GM19468 (cell line): Measurements from ENCODE around the gene FOLR1.
"Not testable (repeated sequence)": the region's sequence is repeated elsewhere in the genome, so short reads cannot be mapped to it uniquely, and the experiment has no call there.

Experiments
- ATAC-seq: cut with Tn5 transposase; IDR thresholded peaks from one replicate; pipeline ENCODE4 v1.9.1; 2021; ENCODE audit warnings: mild to moderate bottlenecking, moderate library complexity, moderate number of reproducible peaks; ENCODE audit not compliant: unreplicated experiment; ENCODE audit errors: extremely low read depth

The FOLR1 gene

DNA sequence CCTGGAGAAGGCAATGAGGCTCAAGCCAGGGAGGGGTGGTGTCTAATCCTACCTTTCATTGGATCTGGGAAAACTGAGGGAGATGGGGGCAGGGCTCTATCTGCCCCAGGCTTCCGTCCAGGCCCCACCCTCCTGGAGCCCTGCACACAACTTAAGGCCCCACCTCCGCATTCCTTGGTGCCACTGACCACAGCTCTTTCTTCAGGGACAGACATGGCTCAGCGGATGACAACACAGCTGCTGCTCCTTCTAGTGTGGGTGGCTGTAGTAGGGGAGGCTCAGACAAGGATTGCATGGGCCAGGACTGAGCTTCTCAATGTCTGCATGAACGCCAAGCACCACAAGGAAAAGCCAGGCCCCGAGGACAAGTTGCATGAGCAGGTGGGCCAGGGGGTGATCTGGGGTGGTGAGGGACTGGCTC is at the start of gene FOLR1:
Gene FOLR1, plus strand, starts transcription at position 180 of the 421 bp plus-strand sequence. Its CDS starts 34 bp downstream, at position 214.
- no peak for ATAC-seq

DNA sequence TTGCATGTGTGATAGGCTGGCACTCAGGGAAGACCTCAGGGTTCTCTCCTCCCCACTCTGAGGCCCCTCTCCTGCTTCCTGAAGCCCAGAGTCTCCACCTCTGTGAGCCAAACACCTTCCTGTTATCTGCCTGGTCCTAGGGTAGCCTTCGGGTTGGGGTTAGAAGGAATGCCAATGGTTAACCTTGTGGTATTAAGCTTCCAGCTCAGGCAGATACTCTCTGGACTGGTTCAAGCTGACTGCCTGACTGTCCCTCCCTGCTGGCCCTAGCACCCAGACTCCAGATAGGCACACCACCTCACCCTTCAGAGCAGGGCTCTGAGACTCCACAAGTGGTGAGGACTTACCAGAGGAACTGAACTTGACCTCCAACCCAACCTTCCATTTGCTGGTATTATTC is 49.4 kb upstream of the FOLR1 start:
- ATAC-seq = not testable (repeated sequence)

- ATAC-seq = no peak
Measured at GRCh38 chr11:72144807-72145565, 47.0 kb upstream of the FOLR1 start.

GRCh38 chr11:72146625-72147024 is 45.3 kb upstream of the FOLR1 start:
- no peak for ATAC-seq

DNA sequence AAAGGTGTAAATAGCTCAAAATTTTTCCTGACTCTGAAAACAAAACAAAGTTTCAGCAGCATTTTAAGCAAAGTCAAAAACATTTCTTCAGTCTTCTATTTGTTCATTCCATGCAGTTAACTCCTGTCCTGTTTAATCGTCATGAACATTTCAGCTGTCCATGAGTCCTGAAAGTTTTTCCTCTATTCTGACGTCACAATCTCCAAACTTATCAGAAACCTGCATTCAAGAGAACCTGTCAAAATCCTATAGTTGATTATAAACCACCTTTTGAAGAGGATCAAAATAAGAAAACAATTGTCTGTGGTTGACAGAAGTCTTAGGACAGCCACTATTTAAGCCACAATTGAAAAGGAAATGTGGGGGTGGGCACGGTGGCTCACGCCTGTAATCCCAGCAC is 41.1 kb upstream of the FOLR1 start:
- ATAC-seq = no peak

GRCh38 chr11:72153874-72154273 is 38.1 kb upstream of the FOLR1 start:
- not testable (repeated sequence) for ATAC-seq

- no peak for ATAC-seq
Measured at GRCh38 chr11:72154816-72155215, 37.1 kb upstream of the FOLR1 start.

DNA sequence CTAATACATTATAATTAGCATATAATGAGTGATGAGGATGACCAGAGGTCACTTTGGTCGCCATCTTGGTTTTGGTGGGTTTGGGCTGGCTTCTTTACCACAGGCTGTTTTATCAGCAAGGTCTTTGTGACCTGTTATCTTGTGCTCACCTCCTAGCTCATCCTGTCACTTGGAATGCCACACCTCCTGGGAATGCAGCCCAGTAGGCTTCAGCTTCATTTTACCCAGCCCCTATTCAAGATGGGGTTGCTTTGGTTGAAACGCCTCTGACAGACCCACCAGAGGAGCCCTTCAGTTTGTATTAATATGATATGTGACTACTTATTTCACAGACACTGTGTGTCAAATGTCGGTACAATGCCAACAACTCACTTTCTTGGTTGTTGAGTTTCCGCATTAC is 36.2 kb upstream of the FOLR1 start:
- no peak for ATAC-seq

DNA sequence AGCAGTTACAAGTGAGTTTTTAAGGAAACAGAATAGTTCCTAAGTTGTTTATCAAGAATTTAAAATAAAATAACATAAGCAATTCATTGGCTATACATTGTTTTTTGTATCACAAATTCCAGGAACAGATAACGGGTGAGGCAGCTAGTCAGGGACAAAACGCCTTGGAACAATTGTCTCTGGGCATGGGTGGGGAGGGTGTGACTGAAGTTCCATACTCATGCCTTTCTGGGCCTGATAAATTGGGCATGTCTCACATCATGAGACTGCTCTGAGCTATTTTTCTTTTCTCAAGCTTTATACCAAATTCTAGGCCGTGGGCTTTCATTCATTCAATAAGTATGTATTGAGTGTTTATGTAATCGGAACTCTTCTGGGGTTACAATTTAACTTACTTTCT is 34.8 kb upstream of the FOLR1 start:
- no peak for ATAC-seq

DNA sequence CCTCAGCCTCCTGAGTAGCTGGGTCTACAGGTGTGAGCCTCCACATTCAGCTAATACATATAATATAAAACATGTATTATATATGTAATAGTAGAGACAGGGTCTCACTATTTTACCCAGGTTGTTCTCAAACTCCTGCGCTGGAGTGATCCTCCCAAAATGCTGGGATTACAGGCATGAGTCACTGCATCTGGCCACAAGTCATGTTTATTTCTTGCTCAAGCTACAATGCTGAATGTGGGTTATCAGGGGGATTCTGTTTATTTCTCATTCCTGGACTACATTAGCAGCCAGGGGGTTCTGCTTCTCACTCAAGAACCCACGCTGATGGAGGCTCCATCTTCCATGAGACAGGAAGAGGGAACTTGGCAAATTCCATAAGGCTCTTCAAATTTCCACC is 31.6 kb upstream of the FOLR1 start:
- no peak for ATAC-seq

DNA sequence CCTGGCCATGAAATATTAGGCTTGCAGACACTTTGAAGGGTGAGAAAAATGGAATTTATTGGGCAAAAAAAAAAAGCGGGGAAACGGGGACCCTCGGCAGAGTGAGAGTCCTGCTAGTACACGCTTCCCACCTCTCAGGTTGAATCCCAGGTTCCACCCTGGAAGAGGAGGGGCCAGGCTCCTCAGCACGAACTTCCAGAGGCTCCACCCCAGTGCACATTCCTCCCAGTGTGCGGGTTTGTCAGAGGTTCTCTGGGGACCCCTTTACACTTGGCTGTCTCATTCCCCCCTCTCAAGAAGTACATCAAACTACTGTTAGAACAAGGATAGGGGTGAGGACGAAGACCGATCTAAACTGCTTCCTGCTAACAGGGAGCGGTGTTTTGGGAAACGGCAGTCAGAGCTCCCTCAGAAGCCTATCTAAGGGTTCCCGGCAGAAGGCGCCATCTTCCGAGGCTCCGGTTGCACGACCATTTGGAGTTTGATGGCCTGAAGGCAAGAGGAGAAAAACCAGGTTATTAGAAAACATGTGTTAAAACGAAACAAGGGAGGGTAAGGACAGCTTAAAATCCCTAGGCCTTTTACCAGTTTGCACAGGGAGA is 28.9 kb upstream of the FOLR1 start:
- ATAC-seq = no peak

DNA sequence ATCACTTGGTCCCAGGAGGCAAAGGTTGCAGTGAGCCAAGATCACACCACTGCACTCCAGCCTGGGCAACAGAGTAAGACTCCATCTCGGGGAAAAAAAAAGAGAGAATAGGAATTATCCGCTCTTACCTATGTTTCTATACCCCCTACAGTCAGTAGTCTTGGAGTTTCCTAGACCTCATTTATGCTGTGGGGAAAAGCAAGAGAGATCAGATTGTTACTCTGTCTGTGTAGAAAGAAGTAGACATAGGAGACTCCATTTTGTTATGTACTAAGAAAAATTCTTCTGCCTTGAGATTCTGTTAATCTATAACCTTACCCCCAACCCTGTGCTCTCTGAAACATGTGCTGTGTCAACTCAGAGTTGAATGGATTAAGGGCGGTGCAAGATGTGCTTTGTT is 27.8 kb upstream of the FOLR1 start:
- ATAC-seq = not testable (repeated sequence)

DNA sequence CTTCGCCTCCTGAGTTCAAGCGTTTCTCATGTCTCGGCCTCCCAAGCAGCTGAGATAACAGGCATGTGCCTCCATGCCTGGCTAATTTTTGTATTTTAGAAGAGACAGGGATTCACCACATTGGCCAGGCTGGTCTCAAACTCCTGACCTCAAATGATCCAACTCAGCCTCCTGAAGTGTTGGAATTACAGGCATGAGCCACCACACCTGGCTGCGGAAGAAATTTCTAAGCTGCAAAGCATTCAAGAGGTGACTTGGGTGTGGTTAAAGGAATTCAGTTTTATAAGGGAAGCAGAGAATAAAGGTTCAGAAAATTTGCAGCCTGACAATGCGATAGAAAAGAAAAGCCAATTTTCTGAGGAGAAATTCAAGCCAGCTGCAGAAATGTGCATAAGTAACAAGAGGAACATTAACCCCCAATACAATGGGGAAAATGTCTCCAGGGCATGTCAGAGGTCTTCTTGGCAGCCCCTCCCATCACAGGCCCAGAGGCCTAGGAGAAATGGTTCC is 22.8 kb upstream of the FOLR1 start:
- not testable (repeated sequence) for ATAC-seq

DNA sequence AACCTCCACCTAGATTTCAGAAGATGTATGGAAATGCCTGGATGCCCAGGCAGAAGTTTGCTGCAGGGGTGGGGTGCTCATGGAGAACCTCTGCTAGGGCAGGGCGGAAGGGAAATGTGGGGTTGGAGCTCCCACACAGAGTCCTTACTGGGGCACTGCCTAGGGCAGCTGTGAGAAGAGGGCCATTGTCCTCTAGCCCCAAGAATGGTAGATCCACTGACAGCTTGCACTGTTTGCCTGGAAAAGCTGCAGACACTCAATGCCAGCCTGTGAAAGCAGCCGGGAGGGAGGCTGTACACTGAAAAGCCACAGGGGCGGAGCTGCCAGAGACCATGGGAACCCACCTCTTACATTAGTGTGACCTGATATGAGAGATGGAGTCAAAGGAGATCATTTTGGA is 22.2 kb upstream of the FOLR1 start:
- ATAC-seq = not testable (repeated sequence)

DNA sequence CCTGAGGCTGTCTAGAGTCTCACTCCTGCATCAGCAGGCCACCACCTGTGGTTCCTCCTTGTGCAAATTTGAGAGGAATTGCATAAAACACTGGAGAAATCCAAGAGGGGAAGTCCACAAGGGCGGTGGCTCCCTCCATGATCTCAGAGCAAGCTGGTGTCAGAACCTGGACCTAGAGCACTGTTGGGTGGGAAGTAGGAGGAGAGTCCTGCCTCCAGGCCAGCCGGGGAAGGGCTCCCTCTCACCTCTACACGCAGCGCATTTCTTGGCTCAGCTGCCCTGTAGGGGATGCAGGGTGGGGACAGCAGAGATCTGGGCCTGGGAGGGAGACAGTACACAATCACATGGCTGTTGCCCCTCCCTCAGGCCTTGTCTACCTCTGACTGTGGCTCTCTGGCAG is 19.9 kb upstream of the FOLR1 start:
- not testable (repeated sequence) for ATAC-seq

DNA sequence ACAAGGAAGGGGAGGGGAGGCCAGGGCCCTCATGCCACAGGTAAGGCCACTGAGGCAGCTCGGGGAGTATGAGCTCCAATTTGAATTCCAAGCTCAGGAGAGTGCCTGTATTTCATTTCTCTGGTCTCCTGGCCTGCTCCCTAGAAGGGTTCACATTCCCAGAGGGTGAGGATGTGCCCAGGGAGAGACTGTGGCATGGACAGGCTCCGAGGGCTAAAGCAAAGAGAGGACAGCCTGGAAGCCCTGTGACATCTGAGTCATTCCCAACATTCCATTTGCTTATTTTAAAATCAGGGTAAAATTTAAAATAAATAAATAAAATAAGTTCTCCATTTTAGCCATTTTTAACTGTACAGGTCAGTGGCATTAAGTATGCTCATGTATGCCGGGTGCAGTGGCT is 18.6 kb upstream of the FOLR1 start:
- ATAC-seq = no peak

- no peak for ATAC-seq
Measured at GRCh38 chr11:72174302-72175070, 17.5 kb upstream of the FOLR1 start.

- ATAC-seq = no peak
Measured at GRCh38 chr11:72177656-72178055, 14.3 kb upstream of the FOLR1 start.

GRCh38 chr11:72179049-72179803 is 12.7 kb upstream of the FOLR1 start:
- no peak for ATAC-seq

- ATAC-seq = no peak
Measured at GRCh38 chr11:72179804-72180396, 12.0 kb upstream of the FOLR1 start.
